D341Med (cell line): Measurements from ENCODE around the gene HTR1D.
A peak's percentile ranks its signal among the peaks of the same experiment; 100 is the strongest.
"Not testable (repeated sequence)": the region's sequence is repeated elsewhere in the genome, so short reads cannot be mapped to it uniquely, and the experiment has no call there.

Source experiments
- DNase-seq: peaks from one replicate; pipeline ENCODE4 v3.0.0; 2012; ENCODE audit warnings: low spot score

Gene HTR1D

GRCh38 chr1:23216771-23217420 is 406 bp downstream of the HTR1D start:
- DNase-seq: peak; percentile 85

GRCh38 chr1:23215751-23216449 is 1.4 kb downstream of the HTR1D start:
- DNase-seq: no peak

- no peak for DNase-seq
Measured at GRCh38 chr1:23215291-23215690, 2.0 kb downstream of the HTR1D start.

GRCh38 chr1:23214640-23215039 is 2.7 kb downstream of the HTR1D start:
- DNase-seq: no peak

- no peak for DNase-seq
Measured at GRCh38 chr1:23211955-23212354, 5.3 kb downstream of the HTR1D start.

DNA sequence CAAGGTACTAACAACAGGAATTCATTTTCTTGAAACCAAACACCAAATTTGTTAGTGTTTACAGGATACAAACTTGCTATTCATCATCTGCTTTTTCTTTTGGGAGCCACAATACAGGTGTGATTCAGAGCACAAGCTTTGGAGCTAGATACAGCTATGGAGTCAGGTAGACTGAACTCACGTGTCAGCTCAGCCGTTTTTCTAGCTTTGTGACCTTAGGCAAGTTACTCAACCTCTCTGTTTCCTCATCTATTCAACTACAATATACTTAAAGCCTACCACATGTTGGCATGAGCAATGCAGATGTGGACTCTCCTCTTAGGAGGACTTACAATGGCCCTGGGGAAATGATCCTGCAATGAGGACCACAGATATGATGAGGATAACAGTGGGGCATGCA is 6.3 kb downstream of the HTR1D start:
- DNase-seq: no peak

GRCh38 chr1:23210351-23210785 is 6.9 kb downstream of the HTR1D start:
- DNase-seq: no peak

GRCh38 chr1:23209770-23210169 is 7.5 kb downstream of the HTR1D start:
- DNase-seq: no peak

DNA sequence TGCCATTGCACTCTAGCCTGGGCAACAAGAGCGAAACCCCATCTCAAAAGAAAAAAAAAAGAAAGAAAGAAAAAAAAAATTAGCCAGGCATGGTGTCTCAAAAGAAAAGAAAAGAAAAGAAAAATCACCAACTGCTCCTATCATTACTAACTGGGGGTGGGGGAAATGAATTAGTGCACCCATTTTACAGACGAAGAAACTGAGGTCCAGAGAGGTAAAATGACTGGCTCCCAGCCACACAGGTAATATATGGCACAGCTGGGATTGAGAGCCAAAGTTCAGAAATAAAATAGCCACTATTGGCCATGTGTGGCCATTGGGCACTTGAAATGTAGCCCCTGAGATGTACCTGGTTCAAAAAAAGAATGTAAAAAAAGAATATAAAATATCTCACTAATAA is 8.8 kb downstream of the HTR1D start:
- DNase-seq: no peak

DNA sequence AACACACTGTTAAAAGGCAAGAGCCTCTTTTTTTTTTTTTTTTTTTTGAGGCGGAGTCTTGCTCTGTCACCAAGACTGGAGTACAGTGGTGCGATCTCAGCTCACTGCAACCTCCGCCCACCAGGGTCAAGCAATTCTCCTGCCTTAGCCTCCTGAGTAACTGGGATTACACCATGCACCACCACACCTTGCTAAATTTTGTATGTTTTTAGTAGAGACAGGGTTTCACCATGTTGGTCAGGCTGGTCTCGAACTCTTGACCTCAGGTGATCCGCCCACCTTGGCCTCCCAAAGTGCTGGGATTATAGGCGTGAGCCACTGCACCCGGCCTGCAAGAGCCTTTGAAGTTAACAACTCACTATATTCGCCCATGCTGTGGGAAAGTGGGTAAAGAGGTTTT is 9.6 kb downstream of the HTR1D start:
- not testable (repeated sequence) for DNase-seq

DNA sequence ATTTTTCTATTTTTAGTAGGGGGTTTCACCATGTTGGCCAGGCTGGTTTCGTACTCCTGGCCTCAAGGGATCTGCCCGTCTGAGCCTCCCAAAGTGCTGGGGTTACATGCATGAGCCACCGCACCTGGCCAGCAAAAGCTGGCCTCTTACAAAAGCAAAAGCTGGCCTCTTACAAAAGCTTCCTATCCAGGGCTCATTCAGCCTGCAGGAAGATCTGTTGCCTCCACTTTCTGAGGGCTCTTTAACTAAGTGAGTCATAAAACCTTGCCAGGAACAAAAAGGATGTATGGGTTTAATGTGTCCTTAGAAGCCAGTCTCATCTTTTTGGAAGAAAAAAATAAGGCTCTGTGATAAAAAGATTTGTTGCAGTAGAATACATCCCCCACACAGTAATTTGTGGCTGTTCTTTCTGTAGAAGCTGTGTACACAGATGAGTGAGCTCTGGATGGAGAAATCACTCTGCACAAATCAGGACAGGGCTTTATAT is 15.0 kb downstream of the HTR1D start:
- DNase-seq: no peak

- DNase-seq: no peak
Measured at GRCh38 chr1:23200883-23201282, 16.4 kb downstream of the HTR1D start.

DNA sequence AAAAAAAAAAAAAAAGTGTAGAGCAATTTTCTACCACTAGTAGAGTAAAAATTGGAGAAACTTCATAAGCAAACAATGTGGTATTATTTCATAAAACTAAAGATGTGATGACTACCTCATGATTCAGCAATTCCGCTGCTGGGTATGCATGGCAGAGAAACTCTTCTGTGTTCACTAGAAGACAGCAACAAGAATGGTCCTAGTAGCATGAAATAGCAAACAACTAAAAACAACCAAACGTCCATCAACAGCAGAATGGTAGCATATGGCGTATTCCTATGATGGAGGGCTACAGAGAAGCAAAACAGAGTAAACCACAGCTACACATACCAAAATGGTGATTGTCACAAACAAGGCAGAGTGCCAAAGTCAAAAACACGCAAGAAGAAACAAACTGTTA is 18.9 kb downstream of the HTR1D start:
- DNase-seq: no peak

DNA sequence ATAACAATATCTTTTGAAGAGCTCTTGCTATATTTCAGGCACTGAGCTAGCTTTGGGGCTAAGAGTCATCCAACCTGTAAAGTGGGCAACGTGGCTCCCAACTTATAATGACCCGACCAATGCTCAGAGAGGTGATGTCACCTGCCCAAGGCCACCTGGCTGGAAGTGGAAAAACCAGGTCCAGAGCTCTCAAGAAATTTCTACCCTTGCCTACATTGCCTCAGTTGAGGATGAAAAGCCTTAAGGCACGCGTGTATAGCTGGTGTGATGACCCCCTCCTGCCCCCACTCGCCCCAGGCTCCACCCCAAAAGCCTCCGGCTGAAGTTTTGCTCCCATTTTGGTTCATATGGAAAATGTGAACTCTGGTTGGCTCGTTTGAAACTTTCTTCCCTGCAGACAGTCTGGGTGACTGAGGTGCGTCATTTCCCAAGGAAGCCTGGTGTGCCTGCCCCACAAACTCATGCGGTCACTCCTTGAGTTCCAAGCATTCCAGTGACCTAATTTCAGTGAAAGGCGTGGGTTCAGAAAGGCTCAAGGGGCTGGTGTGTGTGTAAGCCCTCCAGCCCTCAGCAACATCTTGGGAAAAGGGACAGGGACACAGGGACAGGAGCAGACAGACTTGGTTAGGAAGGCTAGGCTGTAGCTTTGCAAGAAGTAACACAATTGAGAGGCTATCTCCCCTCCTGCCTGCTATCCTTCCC is 20.5 kb downstream of the HTR1D start:
- DNase-seq: no peak

GRCh38 chr1:23194119-23194984 is 22.9 kb downstream of the HTR1D start:
- DNase-seq: peak; percentile 50

DNA sequence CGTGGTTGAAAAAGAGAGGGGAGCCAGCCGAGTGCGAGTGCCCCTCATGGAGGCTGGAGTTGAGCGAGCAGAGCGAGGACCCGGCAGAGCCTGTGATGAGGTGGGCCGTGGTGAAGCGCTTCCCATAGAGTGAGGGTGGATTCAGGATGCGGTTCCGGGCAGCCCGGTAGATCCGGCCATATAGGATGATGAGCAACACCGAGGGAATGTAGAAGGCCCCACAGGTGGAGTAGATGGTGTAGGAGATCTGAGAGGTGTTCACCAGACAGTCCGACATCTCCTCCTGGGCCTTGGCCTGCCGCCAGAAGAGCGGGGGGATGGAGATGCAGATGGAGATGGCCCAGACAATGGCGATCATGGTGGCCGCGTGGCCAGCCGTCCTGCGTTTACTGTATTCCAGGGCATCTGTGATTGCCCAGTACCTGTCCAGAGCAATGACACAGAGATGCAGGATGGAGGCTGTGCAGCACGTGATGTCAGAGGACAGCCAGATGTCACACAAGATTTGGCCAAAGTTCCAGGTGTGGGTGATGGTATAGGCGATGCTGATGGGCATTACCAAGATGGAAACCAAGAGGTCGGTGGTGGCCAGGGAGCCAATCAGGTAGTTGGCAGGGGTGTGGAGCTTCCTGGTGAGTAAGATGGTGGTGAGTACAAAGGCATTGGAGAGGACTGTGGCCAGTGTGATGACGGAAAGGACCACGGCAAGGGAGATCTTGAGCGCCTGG is 23.7 kb downstream of the HTR1D start:
- DNase-seq: no peak

DNA sequence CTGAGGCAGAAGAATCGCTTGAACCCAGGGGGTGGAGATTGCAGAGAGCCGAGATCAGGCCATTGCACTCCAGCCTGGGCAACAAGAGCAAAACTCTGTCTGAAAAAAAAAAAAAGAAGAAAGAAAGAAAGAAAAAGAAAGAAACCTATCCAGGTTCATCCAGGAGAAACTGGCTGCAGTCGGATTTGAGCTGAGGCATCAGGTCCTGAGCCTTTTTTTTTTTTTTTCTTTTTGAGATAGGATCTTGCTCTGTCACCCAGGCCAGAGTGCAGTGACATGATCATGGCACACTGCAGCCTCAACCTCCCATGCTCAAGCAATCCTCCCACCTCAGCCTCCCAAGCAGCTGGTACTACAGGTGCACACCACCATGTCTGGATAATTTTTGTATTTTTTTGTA is 26.1 kb downstream of the HTR1D start:
- DNase-seq: no peak

- not testable (repeated sequence) for DNase-seq
Measured at GRCh38 chr1:23188936-23189452, 28.3 kb downstream of the HTR1D start.

DNA sequence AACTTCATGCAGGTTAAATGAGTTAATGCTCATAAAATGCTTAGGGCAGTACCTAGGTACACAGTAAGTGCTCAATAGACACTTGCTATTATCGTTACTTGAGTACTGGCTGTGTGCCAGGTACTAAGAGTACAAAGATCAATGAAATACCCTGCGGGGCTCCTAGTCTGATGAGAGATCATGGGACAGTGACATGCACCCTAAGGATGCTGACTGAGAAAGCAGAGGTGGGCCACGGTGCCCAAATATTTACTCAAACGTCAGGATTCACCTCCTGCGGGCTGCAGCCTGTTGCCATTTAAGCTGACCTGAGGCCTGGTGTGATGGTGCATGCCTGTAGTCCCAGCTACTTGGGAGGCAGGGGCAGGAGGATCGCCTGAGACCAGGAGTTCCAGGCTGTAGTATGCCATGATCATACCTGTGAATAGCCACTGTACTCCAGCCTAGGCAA is 28.8 kb downstream of the HTR1D start:
- DNase-seq: no peak

DNA sequence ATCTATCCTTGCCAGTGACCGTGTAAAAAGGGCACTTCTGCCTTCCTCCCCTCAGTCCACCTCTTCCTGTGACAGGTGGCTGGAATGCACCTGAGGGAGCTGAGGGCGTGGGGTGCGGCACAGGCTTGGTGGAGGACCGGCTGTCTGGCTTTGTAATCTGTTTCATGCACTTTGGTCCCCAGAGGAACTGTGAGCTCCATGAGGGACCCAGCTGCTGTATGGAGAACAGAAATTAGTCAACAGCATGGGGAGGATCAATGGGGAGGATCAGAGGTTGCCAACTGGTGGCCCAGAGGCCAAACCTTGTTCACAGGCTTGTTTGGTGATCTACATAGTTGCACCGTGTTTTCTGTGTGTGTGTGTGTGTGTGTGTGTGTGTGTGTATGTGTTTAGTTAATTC is 29.7 kb downstream of the HTR1D start:
- DNase-seq: peak; percentile 39

DNA sequence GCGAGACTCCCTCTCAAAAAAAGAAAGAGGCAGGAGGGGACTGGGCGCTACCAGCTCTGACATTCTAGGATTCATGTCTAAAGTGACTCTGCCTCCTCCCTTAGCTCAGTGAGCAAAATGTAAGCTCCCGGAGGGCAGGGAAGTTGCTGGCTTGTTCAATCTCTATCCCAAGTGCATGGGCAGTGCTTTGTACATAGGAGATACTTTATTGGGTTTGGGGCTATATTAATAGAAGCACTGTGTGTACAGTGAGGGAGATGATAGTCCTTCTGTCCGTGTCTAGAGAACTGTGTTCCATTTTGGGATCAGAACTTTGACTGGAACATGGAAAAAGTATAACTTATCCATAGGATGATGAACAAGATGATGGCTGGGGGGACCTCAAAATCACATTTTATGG is 31.9 kb downstream of the HTR1D start:
- DNase-seq: no peak
